ENCODE results near the gene SLCO2B1. TPM values are rescaled to one million over a fixed set of nuclear protein-coding genes. Genes with fewer than 3 reads are reported as not detected.

Gene SLCO2B1
- total and polyA plus RNA-seq, 3 donors from 2014 or later, result 18.2 to 46.2 (median 33.2) TPM

- Histone ChIP-seq H3K27ac (no peak overlapping the region), H3K36me3 (ENCODE audit: low read depth, missing control alignments) (no peaks in the 10 kb centered on the region), H3K9me3 (no peaks in the 10 kb centered on the region), H3K4me1 (peaks cover 3% of the 10 kb centered on the region), H3K4me3 (no peak overlapping the region), H3K27me3 (no peaks in the 10 kb centered on the region)
- TF ChIP-seq POLR2A (IDR thresholded peaks at IDR 0.05) (no peak), CTCF (IDR thresholded peaks at IDR 0.05) (no peak)
- intact Hi-C loops (cut with DNase I; ENCODE audit: low total_unique reads), result no loop called here
- DNase-seq, result no peak
- 58 to 66% methylated on average over 2 of the region's 2 CpGs for WGBS, 2 donors
Observed at GRCh38 chr11:75208446-75208845, 57.5 kb downstream of the SLCO2B1 start.

GRCh38 chr11:75212411-75212810, 61.5 kb downstream of the SLCO2B1 start:
- intact Hi-C loops (cut with DNase I; ENCODE audit: low total_unique reads), result no loop called here
- 80 to 85% methylated on average over 5 of the region's 5 CpGs for WGBS, 2 donors
- no peaks in the 10 kb centered on the region for H3K9me3 ChIP-seq
- H3K27me3 ChIP-seq, result no peaks in the 10 kb centered on the region
- H3K36me3 ChIP-seq (ENCODE audit: low read depth, missing control alignments), result no peaks in the 10 kb centered on the region
- no peak overlapping the region for H3K4me3 ChIP-seq
- H3K4me1 ChIP-seq, result no peaks in the 10 kb centered on the region
- H3K27ac ChIP-seq, result no peak overlapping the region
- TF ChIP-seq CTCF (IDR thresholded peaks at IDR 0.05) (no peak), POLR2A (IDR thresholded peaks at IDR 0.05) (no peak)
- no peak for DNase-seq

GRCh38 chr11:75214411-75214821, 63.5 kb downstream of the SLCO2B1 start:
- no peaks in the 10 kb centered on the region for H3K36me3 ChIP-seq (ENCODE audit: low read depth, missing control alignments)
- no peak overlapping the region for H3K4me3 ChIP-seq
- H3K9me3 ChIP-seq, result no peaks in the 10 kb centered on the region
- DNase-seq, result peak; percentile 94
- H3K27ac ChIP-seq, result no peak overlapping the region
- TF ChIP-seq CTCF (IDR thresholded peaks at IDR 0.05) (peak in 1 of 3 experiments; percentile 29), POLR2A (IDR thresholded peaks at IDR 0.05) (no peak)
- no peaks in the 10 kb centered on the region for H3K27me3 ChIP-seq
- H3K4me1 ChIP-seq, result no peaks in the 10 kb centered on the region
- 0 to 2% methylated on average over 8 of the region's 8 CpGs for WGBS, 2 donors
- intact Hi-C loops (cut with DNase I; ENCODE audit: low total_unique reads), result no loop called here

GRCh38 chr11:75214843-75215242, 63.9 kb downstream of the SLCO2B1 start:
- Histone ChIP-seq H3K4me1 (no peaks in the 10 kb centered on the region), H3K27me3 (no peaks in the 10 kb centered on the region), H3K9me3 (no peaks in the 10 kb centered on the region), H3K27ac (no peak overlapping the region), H3K36me3 (ENCODE audit: low read depth, missing control alignments) (no peaks in the 10 kb centered on the region), H3K4me3 (no peak overlapping the region)
- intact Hi-C loops (cut with DNase I; ENCODE audit: low total_unique reads), result no loop called here
- no peak for TF ChIP-seq POLR2A (IDR thresholded peaks at IDR 0.05)
- TF ChIP-seq CTCF (IDR thresholded peaks at IDR 0.05), result no peak
- DNase-seq, result no peak

- H3K4me3 ChIP-seq, result no peak overlapping the region
- TF ChIP-seq POLR2A (IDR thresholded peaks at IDR 0.05), result no peak
- no peak for TF ChIP-seq CTCF (IDR thresholded peaks at IDR 0.05)
- H3K9me3 ChIP-seq, result no peaks in the 10 kb centered on the region
- H3K27ac ChIP-seq, result no peak overlapping the region
- H3K4me1 ChIP-seq, result no peaks in the 10 kb centered on the region
- DNase-seq, result no peak
- intact Hi-C loops (cut with DNase I; ENCODE audit: low total_unique reads), result no loop called here
- no peaks in the 10 kb centered on the region for H3K36me3 ChIP-seq (ENCODE audit: low read depth, missing control alignments)
- 55 to 65% methylated on average over 2 of the region's 2 CpGs for WGBS, 2 donors
- no peaks in the 10 kb centered on the region for H3K27me3 ChIP-seq
Observed at GRCh38 chr11:75219869-75220268, 69.0 kb downstream of the SLCO2B1 start.

Measured in testis (tissue), 3 donors.